Mesangial cell (primary cell): ENCODE data around the gene PDE8B. TPM values are rescaled to one million over a fixed set of nuclear protein-coding genes. Genes with fewer than 3 reads are reported as not detected.

ENCODE experiments used
- total RNA-seq: library from RNA; depleted of rRNA; stranded (reverse); fragments of >200 nt; gene quantifications from 2 replicates; pipeline ENCODE4 v1.2.3, GENCODE V29; 2015

The PDE8B gene, protein sequence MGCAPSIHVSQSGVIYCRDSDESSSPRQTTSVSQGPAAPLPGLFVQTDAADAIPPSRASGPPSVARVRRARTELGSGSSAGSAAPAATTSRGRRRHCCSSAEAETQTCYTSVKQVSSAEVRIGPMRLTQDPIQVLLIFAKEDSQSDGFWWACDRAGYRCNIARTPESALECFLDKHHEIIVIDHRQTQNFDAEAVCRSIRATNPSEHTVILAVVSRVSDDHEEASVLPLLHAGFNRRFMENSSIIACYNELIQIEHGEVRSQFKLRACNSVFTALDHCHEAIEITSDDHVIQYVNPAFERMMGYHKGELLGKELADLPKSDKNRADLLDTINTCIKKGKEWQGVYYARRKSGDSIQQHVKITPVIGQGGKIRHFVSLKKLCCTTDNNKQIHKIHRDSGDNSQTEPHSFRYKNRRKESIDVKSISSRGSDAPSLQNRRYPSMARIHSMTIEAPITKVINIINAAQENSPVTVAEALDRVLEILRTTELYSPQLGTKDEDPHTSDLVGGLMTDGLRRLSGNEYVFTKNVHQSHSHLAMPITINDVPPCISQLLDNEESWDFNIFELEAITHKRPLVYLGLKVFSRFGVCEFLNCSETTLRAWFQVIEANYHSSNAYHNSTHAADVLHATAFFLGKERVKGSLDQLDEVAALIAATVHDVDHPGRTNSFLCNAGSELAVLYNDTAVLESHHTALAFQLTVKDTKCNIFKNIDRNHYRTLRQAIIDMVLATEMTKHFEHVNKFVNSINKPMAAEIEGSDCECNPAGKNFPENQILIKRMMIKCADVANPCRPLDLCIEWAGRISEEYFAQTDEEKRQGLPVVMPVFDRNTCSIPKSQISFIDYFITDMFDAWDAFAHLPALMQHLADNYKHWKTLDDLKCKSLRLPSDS
- total RNA-seq = 4.1 TPM in 1 of 2 replicates, not detected in the other

GRCh38 chr5:77210091-77210963, at the start of gene PDE8B:
PDE8B (plus strand) TSS chr5:77210680; CDS start chr5:77210926, 246 bp downstream.

Other genes with a start within 250 kb of the PDE8B start
- gene AGGF1, start 180.3 kb upstream of the PDE8B start, total RNA-seq = 20.7 and 27.8 TPM in 2 replicates
- gene ZBED3, start 123.4 kb upstream of the PDE8B start, total RNA-seq = 3.3 and 15.8 TPM in 2 replicates